ENCODE data around the gene SHISA4. TPM values are rescaled to one million over a fixed set of nuclear protein-coding genes. Genes with fewer than 3 reads are reported as not detected.

The SHISA4 gene
- total and polyA plus RNA-seq, 2 of the 8 experiments (the other 6 are each of a cell fraction or from before 2014, with no cell fraction given) = 7.8 to 28.9 TPM

DNA sequence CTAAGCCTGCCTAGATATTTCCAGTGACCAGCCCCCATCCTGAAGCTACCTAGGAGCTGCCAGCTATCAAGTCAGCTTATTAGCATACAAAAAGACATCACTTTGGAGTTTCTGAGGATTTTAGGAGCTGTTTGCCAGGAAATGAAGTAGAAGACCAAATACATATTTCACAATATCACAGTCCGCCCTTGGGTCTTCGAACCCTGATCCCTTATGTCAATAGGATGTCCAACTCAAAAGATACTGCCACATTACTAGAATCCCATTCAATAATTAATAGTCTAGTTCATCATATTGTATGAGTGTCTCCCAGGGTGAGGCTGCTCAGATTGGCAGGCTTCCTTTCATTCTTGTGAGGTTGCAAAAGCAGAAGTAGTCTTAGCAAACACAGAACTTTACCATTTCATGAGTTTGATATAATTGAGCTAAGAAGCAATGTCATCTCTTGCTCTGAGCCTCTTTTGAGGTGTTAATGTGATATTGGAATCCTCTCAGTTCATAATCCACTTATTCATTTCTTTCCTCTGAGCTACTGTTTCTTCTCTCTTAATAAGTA is 46.1 kb upstream of the SHISA4 start:
- peaks cover 18 to 26% of the 10 kb centered on the region in 2 experiments for H4K20me1 ChIP-seq (replicated peaks in 1 of 2; ENCODE audit: control insufficient read depth in 1 of 2, insufficient read depth in 2 of 2, low read length in 2 of 2)
- no peak for DNase-seq (ENCODE audit: low read depth in 1 of 2, low spot score in 2 of 2)
- TF ChIP-seq ASH2L (IDR thresholded peaks at IDR 0.05; ENCODE audit: low read length) = no peak
- no peak for TF ChIP-seq RBBP5 (IDR thresholded peaks at IDR 0.05; ENCODE audit: borderline replicate concordance, low read depth, low read length)
- TF ChIP-seq CBX8 (IDR thresholded peaks at IDR 0.05; ENCODE audit: borderline replicate concordance, low read depth, low read length) = no peak
- TF ChIP-seq KDM1A (IDR thresholded peaks at IDR 0.05; ENCODE audit: borderline replicate concordance, low read length) = no peak
- TF ChIP-seq JUND (IDR thresholded peaks at IDR 0.05; ENCODE audit: low read length) = no peak
- no peak for TF ChIP-seq CTBP2 (IDR thresholded peaks at IDR 0.05; ENCODE audit: borderline replicate concordance, insufficient read depth, insufficient read length, low read length)
- no peak for TF ChIP-seq POLR2AphosphoS5 (IDR thresholded peaks at IDR 0.05; ENCODE audit: low read depth, low read length)
- no peak for TF ChIP-seq RAD21 (IDR thresholded peaks at IDR 0.05 in 1 of 2, conservative IDR thresholded peaks at IDR 0.05 in 1 of 2; ENCODE audit: low read depth in 2 of 2, low read length in 2 of 2)
- TF ChIP-seq NANOG (IDR thresholded peaks at IDR 0.05; ENCODE audit: insufficient read depth, low read depth, low read length, poor library complexity, severe bottlenecking) = no peak
- no peak for TF ChIP-seq RFX5 (IDR thresholded peaks at IDR 0.05; ENCODE audit: borderline replicate concordance, low read depth, low read length)
- no peak for TF ChIP-seq POU5F1 (IDR thresholded peaks at IDR 0.05; ENCODE audit: low read depth, low read length)
- H3K56ac ChIP-seq (replicated peaks; ENCODE audit: insufficient read length, low read depth, low read length) = no peak overlapping the region
- H3K4me1 ChIP-seq (replicated peaks in 1 of 4; ENCODE audit: control insufficient read depth in 3 of 4, insufficient read depth in 4 of 4, low read length in 3 of 4) = peaks cover 0 to 9% (median 2%) of the 10 kb centered on the region in 4 experiments; a peak in 3 of 7 replicates
- no peak overlapping the region for H2AFZ ChIP-seq (ENCODE audit: low read length)
- no peak overlapping the region for H2BK5ac ChIP-seq (ENCODE audit: low read depth, low read length)
- peaks cover 11% of the 10 kb centered on the region for H3K79me1 ChIP-seq (ENCODE audit: low read depth, low read length)
- H2BK20ac ChIP-seq (ENCODE audit: low read length) = no peak overlapping the region
- peaks cover 13 to 98% of the 10 kb centered on the region in 2 experiments for H3K79me2 ChIP-seq (ENCODE audit: control insufficient read depth in 1 of 2, insufficient read depth in 2 of 2, low read length in 2 of 2)
- no peak overlapping the region for H3K4ac ChIP-seq (replicated peaks; ENCODE audit: insufficient read length, low read depth, low read length)
- no peak overlapping the region for H4K91ac ChIP-seq (replicated peaks; ENCODE audit: insufficient read length, low read length)
- no peaks in the 10 kb centered on the region for H3K23me2 ChIP-seq (ENCODE audit: low read depth, low read length)
- no peak overlapping the region for H3K27ac ChIP-seq (ENCODE audit: low read depth, low read length)
- H3K18ac ChIP-seq (ENCODE audit: extremely low read depth, low read length) = no peak overlapping the region
- no peak overlapping the region for H3K4me3 ChIP-seq (ENCODE audit: extremely low read depth in 1 of 4, insufficient read depth in 2 of 4, low read depth in 3 of 4, low read length in 4 of 4)
- 0 out of 4 replicates have a peak overlapping the region, but pooled peaks of 1 of the 2 experiments have one; percentile 3 for H3K4me2 ChIP-seq (ENCODE audit: insufficient read depth in 1 of 2, low read depth in 2 of 2, low read length in 2 of 2)
- ChIA-PET CTCF (ENCODE audit: partially characterized antibody) (interaction anchor here (0.7 to 1.7 kb wide), 9 partner anchors 9 to 136 kb away, joined by 3 to 7 read pairs (median 4); partner anchors contain the start of gene IPO9), POLR2A (ENCODE audit: partially characterized antibody) (interaction anchor here (0.7 to 1.9 kb wide), 5 partner anchors 13 to 331 kb away, joined by 3 to 11 read pairs (median 4); partner anchors contain the start of gene ELF3)
- no peaks in the 10 kb centered on the region for H3K9me3 ChIP-seq (ENCODE audit: insufficient read depth in 2 of 2, low read depth in 1 of 2, low read length in 1 of 2)
- WGBS, 2 experiments (ENCODE audit: extremely low coverage in 1 of 2, insufficient coverage in 1 of 2, insufficient read length in 1 of 2, insufficient replicate concordance in 2 of 2, low coverage in 1 of 2, low lambda C conversion rate in 2 of 2, missing lambda C conversion rate in 1 of 2) = 98% methylated on average over 2 of the region's 2 CpGs; no CpG with 5 or more reads in 1 of the 2 experiments
- no peak overlapping the region for H2AK5ac ChIP-seq (ENCODE audit: low read depth, low read length)
- no peak overlapping the region for H3K23ac ChIP-seq (ENCODE audit: insufficient read length)
- no peaks in the 10 kb centered on the region for H3K27me3 ChIP-seq (replicated peaks in 1 of 4; ENCODE audit: control insufficient read depth in 3 of 4, extremely low read depth in 1 of 4, insufficient read depth in 3 of 4, low read length in 3 of 4)
- no peak overlapping the region for H3K14ac ChIP-seq (ENCODE audit: insufficient read length)
- no peak overlapping the region for H3K9ac ChIP-seq (replicated peaks in 1 of 4; ENCODE audit: extremely low read depth in 1 of 4, low read depth in 3 of 4, low read length in 3 of 4)
- peak; percentile 32 for FAIRE-seq
- no peak overlapping the region for H4K5ac ChIP-seq (ENCODE audit: insufficient read length, low read depth, low read length)
- peaks cover under 1 to 6% (median 4%) of the 10 kb centered on the region in 4 experiments; a peak in 6 of 8 replicates for H3K36me3 ChIP-seq (ENCODE audit: control insufficient read depth in 2 of 4, insufficient read depth in 4 of 4, low read length in 3 of 4)
- H2BK15ac ChIP-seq (ENCODE audit: low read length) = no peak overlapping the region
- H2BK120ac ChIP-seq (replicated peaks; ENCODE audit: low read depth, low read length) = no peak overlapping the region
- no peak overlapping the region for H4K8ac ChIP-seq (ENCODE audit: extremely low read depth, insufficient read depth, low read length)
- H2BK12ac ChIP-seq (ENCODE audit: low read depth, low read length) = no peak overlapping the region

Measured in H1 (cell line).